ENCODE data around the gene TAPT1. TPM values are rescaled to one million over a fixed set of nuclear protein-coding genes. Genes with fewer than 3 reads are reported as not detected.
"Not testable (repeated sequence)": the region's sequence is repeated elsewhere in the genome, so short reads cannot be mapped to it uniquely, and the experiment has no call there.

Gene TAPT1
- total and polyA plus RNA-seq, 8 donors, result 7.3 to 27.7 (median 19.2) TPM

- no peak overlapping the region for H3K27ac ChIP-seq
- H3K36me3 ChIP-seq, result no peaks in the 10 kb centered on the region
- H3K4me3 ChIP-seq, result no peak overlapping the region
- H3K4me1 ChIP-seq, result no peaks in the 10 kb centered on the region
- ATAC-seq, result no peak
- DNase-seq, result no peak
- no peak for FAIRE-seq
- H3K27me3 ChIP-seq, result no peaks in the 10 kb centered on the region
- intact Hi-C loops (cut with DNase I), result no loop called here
- TF ChIP-seq CTCF (IDR thresholded peaks at IDR 0.05), result no peak
- WGBS, 2 donors, result 85% methylated on average over 2 of the region's 2 CpGs
- no peaks in the 10 kb centered on the region for H3K9me3 ChIP-seq
Observed at GRCh38 chr4:16150716-16151115, 75.6 kb downstream of the TAPT1 start.

- FAIRE-seq; H3K9me3 ChIP-seq; H3K27me3 ChIP-seq; ATAC-seq; H3K4me3 ChIP-seq; H3K27ac ChIP-seq; DNase-seq; intact Hi-C loops (cut with DNase I); H3K4me1 ChIP-seq; H3K36me3 ChIP-seq: not testable (repeated sequence)
- 80 to 81% methylated on average over 9 of the region's 9 CpGs for WGBS, 2 donors
Observed at GRCh38 chr4:16144913-16145312, 81.4 kb downstream of the TAPT1 start.

DNA sequence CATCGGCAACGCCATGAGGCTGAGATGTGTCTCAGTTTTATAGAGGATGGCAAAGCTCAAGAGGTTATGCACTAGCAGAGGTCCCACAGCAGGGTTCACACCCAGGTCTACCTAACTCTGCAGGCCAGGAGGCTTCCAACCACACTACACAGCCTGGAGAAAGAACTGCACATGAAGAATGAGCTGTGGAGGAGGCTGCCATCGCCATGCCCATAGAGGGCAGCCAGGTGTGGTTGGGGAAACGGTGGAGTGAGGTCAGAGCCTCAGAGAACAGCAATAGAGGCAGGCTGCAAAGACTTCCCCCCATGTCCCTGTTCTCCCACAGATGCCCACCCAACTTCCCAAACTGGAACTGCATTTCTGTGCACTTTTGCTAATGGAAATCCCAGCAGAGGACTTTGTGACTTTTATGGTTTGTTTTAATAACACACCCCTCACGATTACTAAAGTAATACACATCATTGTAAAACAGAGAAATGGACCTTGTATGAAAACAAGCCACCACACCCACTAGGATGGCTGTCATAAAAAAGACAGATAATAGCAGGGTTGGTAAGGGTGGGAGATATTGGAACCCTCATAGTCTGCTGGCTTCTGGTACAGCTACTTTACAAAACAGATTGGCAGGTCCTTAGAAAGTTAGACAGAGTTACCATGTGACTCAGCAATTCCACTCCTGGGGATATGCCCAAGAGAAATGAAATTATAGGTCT, 83.5 kb downstream of the TAPT1 start:
- no peak overlapping the region for H3K27ac ChIP-seq
- WGBS, 2 donors, result 73 to 80% methylated on average over 5 of the region's 5 CpGs
- ATAC-seq, result no peak
- H3K36me3 ChIP-seq, result no peaks in the 10 kb centered on the region
- H3K9me3 ChIP-seq, result no peaks in the 10 kb centered on the region
- DNase-seq, result no peak
- no peak for TF ChIP-seq CTCF (IDR thresholded peaks at IDR 0.05)
- FAIRE-seq, result no peak
- no peaks in the 10 kb centered on the region for H3K27me3 ChIP-seq
- H3K4me3 ChIP-seq, result no peak overlapping the region
- H3K4me1 ChIP-seq, result no peaks in the 10 kb centered on the region
- intact Hi-C loops (cut with DNase I), result no loop called here

DNA sequence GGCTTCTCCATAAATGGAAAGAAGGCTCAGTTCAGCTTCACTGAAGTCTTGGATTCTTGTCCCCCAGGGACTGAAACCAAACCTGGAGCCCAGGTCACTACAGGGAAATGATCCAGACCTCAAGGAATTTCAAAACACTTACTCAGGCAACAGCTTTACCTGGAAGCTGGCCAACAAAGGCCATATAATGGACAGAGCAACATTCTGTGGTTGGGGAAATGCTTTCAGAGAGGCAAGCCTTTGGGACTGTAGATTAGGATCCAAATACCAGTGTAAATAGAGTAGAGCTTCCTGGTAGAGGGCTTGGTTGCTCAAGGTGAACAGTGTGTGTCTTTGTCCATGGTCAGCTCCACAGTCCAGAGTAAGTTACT, 85.4 kb downstream of the TAPT1 start:
- Histone ChIP-seq H3K27ac (peak overlapping the region in 3 of 4 donors; percentile 68 to 82 (median 82)), H3K4me1 (no peaks in the 10 kb centered on the region), H3K9me3 (no peaks in the 10 kb centered on the region), H3K4me3 (no peak overlapping the region), H3K27me3 (no peaks in the 10 kb centered on the region), H3K36me3 (no peaks in the 10 kb centered on the region)
- no peak for TF ChIP-seq CTCF (IDR thresholded peaks at IDR 0.05)
- intact Hi-C loops (cut with DNase I), result no loop called here
- DNase-seq (peak in 3 of 6 donors; percentile 56 to 63 (median 57)), ATAC-seq (peak; percentile 80 to 93 (median 92)), FAIRE-seq (peak; percentile 23)

DNA sequence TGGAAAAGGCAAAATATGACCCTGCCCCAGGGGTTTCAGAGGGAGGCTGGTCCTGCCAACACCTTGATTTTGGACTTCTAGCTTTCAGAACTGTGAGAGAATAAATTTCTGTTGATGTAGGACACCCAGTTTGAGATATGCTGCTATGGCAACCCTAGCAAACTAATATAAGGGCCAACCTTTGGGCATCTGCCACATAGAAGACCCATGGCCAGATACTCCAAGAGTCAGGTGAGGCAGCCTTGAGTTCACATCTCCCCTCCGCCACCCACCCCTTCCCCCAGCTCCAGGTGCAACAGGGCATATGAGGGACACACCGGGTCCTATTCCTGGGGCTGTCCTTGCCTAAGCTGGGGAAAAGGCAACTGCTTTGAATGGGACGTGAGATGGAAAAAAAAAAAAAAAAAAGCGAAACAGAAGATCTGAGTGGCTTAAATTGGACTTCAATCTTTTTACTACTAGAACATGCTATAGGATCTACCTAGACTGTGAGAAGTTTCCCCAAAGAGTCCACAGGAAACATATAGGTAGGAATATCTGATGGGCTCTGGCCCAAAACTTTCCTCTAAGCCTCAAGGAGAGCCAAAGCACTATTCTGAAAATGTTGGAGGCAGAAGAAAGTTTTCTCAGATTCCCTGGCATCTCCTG, 85.9 kb downstream of the TAPT1 start:
- no peaks in the 10 kb centered on the region for H3K27me3 ChIP-seq
- 90 to 94% methylated on average over 3 to 4 of the region's 4 CpGs for WGBS, 2 donors
- H3K36me3 ChIP-seq, result no peaks in the 10 kb centered on the region
- FAIRE-seq (no peak), ATAC-seq (peak in 1 of 4 donors; percentile 6), DNase-seq (no peak)
- intact Hi-C loops (cut with DNase I), result no loop called here
- no peak for TF ChIP-seq CTCF (IDR thresholded peaks at IDR 0.05)
- H3K9me3 ChIP-seq, result no peaks in the 10 kb centered on the region
- H3K4me3 ChIP-seq, result no peak overlapping the region
- peak overlapping the region in 3 of 4 donors; percentile 68 to 82 (median 82) for H3K27ac ChIP-seq
- H3K4me1 ChIP-seq, result no peaks in the 10 kb centered on the region

All from pancreas (tissue), 10 donors.